DMS153 treated with DMSO at 0.1 percent for 48 hours (cell line): Measurements from ENCODE around the gene TMEM25.

Experiments
- DNase-seq: peaks from one replicate; lab custom pipeline; 2025; ENCODE audit not compliant: unreplicated experiment; lab: John Stamatoyannopoulos, UW

TMEM25 gene

GRCh38 chr11:118581057-118581456 is 50.1 kb downstream of the TMEM25 start:
- DNase-seq, result no peak
